Mesenchymal stem cell (in vitro differentiated cells and primary cell): ENCODE measurements around the gene PARD3B.

ENCODE experiments used
- DNase-seq: peaks from one replicate; pipeline ENCODE4 v3.0.0-alpha.2; 2013
- H2AFZ ChIP-seq: one replicate; pipeline ENCODE4 v1.6.1; 2013; ENCODE audit warnings: low read depth, mild to moderate bottlenecking, control low read depth, inconsistent platforms, low read length, moderate library complexity
- H2AK5ac ChIP-seq: 2 replicates; pipeline ENCODE4 v1.6.1; 2013; ENCODE audit warnings: low read length, moderate library complexity, mild to moderate bottlenecking, inconsistent platforms; ENCODE audit not compliant: severe bottlenecking
- H2BK120ac ChIP-seq: one replicate; pipeline ENCODE4 v1.6.1; 2013; ENCODE audit warnings: low read depth, mild to moderate bottlenecking, inconsistent platforms, low read length, moderate library complexity
- H2BK12ac ChIP-seq, 2 experiments: one replicate each; pipeline ENCODE4 v1.6.1; 2013; ENCODE audit warnings: inconsistent platforms in 2 of 2, low read length in 2 of 2, mild to moderate bottlenecking in 2 of 2, moderate library complexity in 2 of 2, control low read depth in 1 of 2
- H2BK15ac ChIP-seq: one replicate; pipeline ENCODE4 v1.6.1; 2013; ENCODE audit warnings: mild to moderate bottlenecking, low read depth, inconsistent platforms; ENCODE audit not compliant: poor library complexity, severe bottlenecking
- H2BK5ac ChIP-seq: 2 replicates; pipeline ENCODE4 v1.6.1; 2013; ENCODE audit warnings: low read depth, mild to moderate bottlenecking, low read length, control low read depth, inconsistent platforms; ENCODE audit not compliant: poor library complexity, severe bottlenecking
- H3K14ac ChIP-seq, 2 experiments: one replicate each; pipeline ENCODE4 v1.6.1; 2013; ENCODE audit warnings: inconsistent platforms in 2 of 2, low read length in 2 of 2, control low read depth in 1 of 2, mild to moderate bottlenecking in 1 of 2, moderate library complexity in 1 of 2
- H3K18ac ChIP-seq, 2 experiments: one replicate each; pipeline ENCODE4 v1.6.1; 2013; ENCODE audit warnings: inconsistent platforms in 2 of 2, low read length in 2 of 2, control low read depth in 1 of 2, low read depth in 1 of 2, mild to moderate bottlenecking in 1 of 2
- H3K23ac ChIP-seq, 2 experiments: one replicate each; pipeline ENCODE4 v1.6.1; 2013; ENCODE audit warnings: inconsistent platforms in 2 of 2, low read length in 2 of 2, mild to moderate bottlenecking in 2 of 2, moderate library complexity in 2 of 2, control low read depth in 1 of 2
- H3K27ac ChIP-seq: 2 replicates; pipeline ENCODE4 v1.5.1; 2013; ENCODE audit warnings: mild to moderate bottlenecking, moderate library complexity, low read length, control low read depth, inconsistent platforms; ENCODE audit not compliant: poor library complexity, severe bottlenecking
- H3K27me3 ChIP-seq, 2 experiments: 2 replicates each; pipeline versions ENCODE4 v1.6.1 to v1.7.0; 2013; ENCODE audit warnings: low read length in 2 of 2, mild to moderate bottlenecking in 2 of 2, moderate library complexity in 2 of 2, control low read depth in 1 of 2, inconsistent platforms in 1 of 2; ENCODE audit not compliant: control insufficient read depth in 1 of 2, insufficient read depth in 1 of 2
- H3K36me3 ChIP-seq, 2 experiments: 2 replicates each; pipeline versions ENCODE4 v1.6.1 to v1.7.0; 2013; ENCODE audit warnings: low read length in 2 of 2, control low read depth in 1 of 2, inconsistent platforms in 1 of 2, low read depth in 1 of 2, mild to moderate bottlenecking in 1 of 2; ENCODE audit not compliant: insufficient read depth in 2 of 2, control insufficient read depth in 1 of 2
- H3K4ac ChIP-seq, 2 experiments: one replicate each; pipeline ENCODE4 v1.6.1; 2013; ENCODE audit warnings: inconsistent platforms in 2 of 2, low read length in 2 of 2, mild to moderate bottlenecking in 2 of 2, moderate library complexity in 2 of 2, control low read depth in 1 of 2, low read depth in 1 of 2
- H3K4me1 ChIP-seq: 2 replicates; pipeline ENCODE4 v1.6.1; 2013; ENCODE audit warnings: low read depth, low read length, control low read depth; ENCODE audit not compliant: control insufficient read depth, insufficient read depth
- H3K4me2 ChIP-seq: 2 replicates; pipeline ENCODE4 v1.6.1; 2013; ENCODE audit warnings: low read length, mild to moderate bottlenecking, inconsistent platforms; ENCODE audit not compliant: poor library complexity, severe bottlenecking
- H3K4me3 ChIP-seq, 2 experiments: 2 replicates each; pipeline versions ENCODE4 v1.5.1 to v1.7.0; 2013; ENCODE audit warnings: low read length in 2 of 2, mild to moderate bottlenecking in 2 of 2, control low read depth in 1 of 2, low read depth in 1 of 2; ENCODE audit not compliant: insufficient read depth in 1 of 2
- H3K79me1 ChIP-seq: replicated peaks from 2 replicates; pipeline ENCODE4 v1.6.1; 2013; ENCODE audit warnings: mild to moderate bottlenecking, control low read depth, low read length, inconsistent platforms; ENCODE audit not compliant: poor library complexity, severe bottlenecking
- H3K9ac ChIP-seq: 2 replicates; pipeline ENCODE4 v1.7.0; 2013; ENCODE audit warnings: mild to moderate bottlenecking, low read length, moderate library complexity
- H3K9me3 ChIP-seq: 2 replicates; pipeline ENCODE4 v1.7.0; 2013; ENCODE audit warnings: mild to moderate bottlenecking, low read length; ENCODE audit not compliant: control insufficient read depth
- H4K8ac ChIP-seq: one replicate; pipeline ENCODE4 v1.6.1; 2013; ENCODE audit warnings: inconsistent platforms, mild to moderate bottlenecking, low read length, moderate library complexity
- H4K91ac ChIP-seq: one replicate; pipeline ENCODE4 v1.6.1; 2013; ENCODE audit warnings: mild to moderate bottlenecking, low read length, inconsistent platforms
- WGBS: methylation state at CpG from one replicate; pipeline ENCODE4 v1.1.7; 2013; ENCODE audit warnings: mixed read lengths; 5-methylcytosine and 5-hydroxymethylcytosine counted together

PARD3B gene

DNA sequence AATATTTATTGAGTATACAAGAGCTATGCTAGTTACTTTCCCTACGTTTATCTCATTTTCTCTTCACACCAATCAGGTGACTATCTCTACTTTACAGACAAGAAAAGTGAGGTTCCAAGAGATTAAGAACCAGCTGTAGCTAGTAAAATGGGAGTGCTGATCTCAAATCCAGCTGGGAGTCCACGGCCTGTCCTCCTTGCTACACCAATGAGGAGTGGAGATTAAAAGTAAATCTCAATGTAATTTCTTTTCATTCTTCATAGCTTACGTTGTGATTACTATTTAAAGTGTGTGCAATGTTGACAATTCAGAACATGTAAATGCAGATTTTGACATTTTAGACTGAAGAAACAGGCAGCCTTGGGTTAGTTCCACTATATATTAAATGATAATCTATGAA is 1083.1 kb downstream of the PARD3B start:
- Histone ChIP-seq H3K14ac (no peak overlapping the region), H3K79me1 (no peaks in the 10 kb centered on the region), H3K18ac (no peak overlapping the region)

DNA sequence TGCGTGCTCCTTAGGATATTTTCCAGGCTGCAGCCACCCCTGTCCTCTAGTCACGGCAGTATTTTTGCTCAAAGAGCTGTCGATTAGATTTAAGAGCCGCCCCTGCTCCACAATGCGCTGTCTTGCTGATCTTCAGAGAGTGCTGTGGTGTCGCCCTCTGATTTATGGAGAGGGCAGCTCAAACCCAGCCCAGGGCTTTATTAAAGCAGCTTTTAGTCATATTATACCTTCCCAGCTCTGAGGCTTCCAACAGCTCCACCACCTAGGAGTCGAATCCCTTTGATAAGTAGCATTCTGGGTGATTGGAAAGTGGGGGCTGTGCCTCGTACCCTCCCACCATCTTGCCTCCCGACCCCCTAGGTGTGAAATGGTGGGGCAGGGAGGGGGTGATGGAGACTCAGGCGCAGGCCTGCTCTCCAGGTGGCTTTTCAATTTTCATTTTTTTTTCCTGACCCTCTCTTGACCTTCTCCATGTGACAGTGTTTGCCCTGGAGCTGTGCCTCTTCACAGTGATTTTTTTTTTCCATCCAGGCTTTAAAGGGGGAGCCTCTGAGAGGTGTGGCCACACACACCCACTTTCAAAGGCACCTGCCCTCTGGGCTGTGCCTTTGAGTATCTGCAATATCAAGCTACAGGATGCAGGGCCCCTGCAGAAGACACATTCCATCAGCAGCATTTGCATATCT is 1084.0 kb downstream of the PARD3B start:
- no peaks in the 10 kb centered on the region for H3K36me3 ChIP-seq

More for the DNA sequence above, 1083.1 kb downstream of the PARD3B start:
- Histone ChIP-seq H3K27me3 (no peaks in the 10 kb centered on the region), H3K4me1 (no peaks in the 10 kb centered on the region), H2AFZ (no peak overlapping the region), H3K4me3 (no peak overlapping the region), H3K4ac (no peak overlapping the region), H2AK5ac (no peak overlapping the region), H3K23ac (no peak overlapping the region), H2BK120ac (no peak overlapping the region), H3K4me2 (no peak overlapping the region), H3K9ac (no peak overlapping the region), H3K36me3 (no peaks in the 10 kb centered on the region), H2BK5ac (no peak overlapping the region), H3K27ac (no peak overlapping the region), H2BK15ac (no peak overlapping the region), H3K9me3 (no peaks in the 10 kb centered on the region), H4K91ac (no peak overlapping the region), H2BK12ac (no peak overlapping the region), H4K8ac (no peak overlapping the region)
- 90% methylated on average over 1 of the region's 3 CpGs for WGBS
- DNase-seq = no peak

DNA sequence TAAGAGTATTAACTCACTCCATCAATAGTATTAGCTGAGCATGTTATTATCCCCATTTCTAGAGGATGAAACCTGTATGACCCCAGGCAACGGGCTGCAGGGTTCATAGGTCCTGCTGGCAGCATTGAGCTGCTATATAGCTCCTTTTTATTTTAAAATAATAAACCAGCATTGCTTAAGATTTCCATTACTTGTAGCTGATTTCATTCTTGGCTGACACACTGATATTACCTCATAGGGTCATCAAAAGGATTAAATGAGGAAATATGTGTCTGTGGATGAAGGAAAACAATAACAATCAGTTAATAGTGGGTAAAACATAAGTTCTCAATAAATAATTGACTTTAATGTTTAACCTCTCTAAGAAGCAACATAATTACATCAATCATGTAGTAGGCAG is 1088.7 kb downstream of the PARD3B start:
- H2AFZ ChIP-seq = no peak overlapping the region
- H3K27me3 ChIP-seq = no peaks in the 10 kb centered on the region
- H3K79me1 ChIP-seq = no peaks in the 10 kb centered on the region
- no peak overlapping the region for H3K14ac ChIP-seq
- H2BK12ac ChIP-seq = no peak overlapping the region
- H3K4ac ChIP-seq = no peak overlapping the region
- no peak overlapping the region for H3K4me2 ChIP-seq
- no peaks in the 10 kb centered on the region for H3K36me3 ChIP-seq
- 67% methylated on average over 1 of the region's 1 CpG for WGBS
- H2BK5ac ChIP-seq = no peak overlapping the region
- H3K27ac ChIP-seq = no peak overlapping the region
- H3K4me3 ChIP-seq = no peak overlapping the region
- H2AK5ac ChIP-seq = no peak overlapping the region
- no peaks in the 10 kb centered on the region for H3K4me1 ChIP-seq
- no peak overlapping the region for H3K9ac ChIP-seq
- H4K8ac ChIP-seq = no peak overlapping the region
- no peak overlapping the region for H2BK120ac ChIP-seq
- no peaks in the 10 kb centered on the region for H3K9me3 ChIP-seq
- H4K91ac ChIP-seq = no peak overlapping the region
- H2BK15ac ChIP-seq = no peak overlapping the region
- H3K23ac ChIP-seq = no peak overlapping the region
- H3K18ac ChIP-seq = no peak overlapping the region
- DNase-seq = no peak

More for the DNA sequence above, 1084.0 kb downstream of the PARD3B start:
- no peak for DNase-seq
- Histone ChIP-seq H2BK15ac (no peak overlapping the region), H2BK12ac (no peak overlapping the region), H3K4me2 (no peak overlapping the region), H2AFZ (no peak overlapping the region), H3K79me1 (no peaks in the 10 kb centered on the region), H2BK120ac (no peak overlapping the region), H3K27me3 (no peaks in the 10 kb centered on the region), H3K9ac (no peak overlapping the region), H3K14ac (no peak overlapping the region), H2AK5ac (no peak overlapping the region), H4K8ac (no peak overlapping the region), H3K27ac (no peak overlapping the region), H3K4me3 (no peak overlapping the region), H3K9me3 (no peaks in the 10 kb centered on the region), H3K4me1 (no peaks in the 10 kb centered on the region), H4K91ac (no peak overlapping the region), H2BK5ac (no peak overlapping the region), H3K23ac (no peak overlapping the region), H3K18ac (no peak overlapping the region), H3K4ac (no peak overlapping the region)
- WGBS = 52% methylated on average over 9 of the region's 10 CpGs

DNA sequence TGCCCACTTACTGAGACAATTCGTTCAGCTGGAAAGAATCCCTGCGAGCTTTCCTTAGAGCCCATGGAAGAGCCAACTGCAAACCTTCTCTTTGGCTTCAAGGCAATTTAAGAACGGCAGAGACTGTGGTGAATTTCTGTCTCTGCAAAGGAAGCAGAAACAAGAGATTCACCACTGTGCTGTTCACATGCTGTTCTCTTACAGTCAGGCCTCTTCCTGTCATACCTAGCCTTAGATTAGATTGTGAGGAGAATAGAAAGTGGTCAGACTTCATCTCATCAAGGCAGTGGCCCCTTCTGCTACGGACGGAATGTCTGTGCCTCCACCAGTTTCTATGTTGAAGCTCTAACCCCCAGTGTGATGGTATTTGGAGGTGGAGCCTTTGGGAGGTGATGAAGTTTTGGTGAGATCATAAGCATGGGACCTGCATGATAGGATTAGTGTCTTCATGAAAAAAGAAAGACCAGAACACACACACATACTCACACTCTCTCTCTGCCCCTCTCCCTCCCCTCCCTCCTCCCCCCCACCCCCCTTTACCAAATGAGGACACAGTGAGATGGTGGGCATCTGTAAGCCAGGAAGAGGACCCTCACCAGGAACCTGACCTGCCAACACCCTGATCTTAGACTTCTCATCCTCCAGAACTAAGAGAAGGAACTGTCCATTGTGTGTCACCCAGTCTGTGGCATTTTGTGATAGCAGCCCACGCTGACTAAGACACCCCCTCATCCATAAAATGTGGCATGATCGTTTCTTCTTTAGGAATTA is 1091.5 kb downstream of the PARD3B start:
- Histone ChIP-seq H4K8ac (no peak overlapping the region), H3K18ac (no peak overlapping the region), H3K79me1 (no peaks in the 10 kb centered on the region), H3K9me3 (no peaks in the 10 kb centered on the region), H2AFZ (no peak overlapping the region), H3K4me3 (no peak overlapping the region), H4K91ac (no peak overlapping the region), H3K27ac (no peak overlapping the region), H3K4me1 (no peaks in the 10 kb centered on the region), H2AK5ac (no peak overlapping the region), H2BK120ac (no peak overlapping the region), H2BK12ac (no peak overlapping the region), H3K9ac (no peak overlapping the region), H3K36me3 (no peaks in the 10 kb centered on the region), H3K27me3 (no peaks in the 10 kb centered on the region), H3K4me2 (no peak overlapping the region), H3K4ac (no peak overlapping the region), H2BK5ac (no peak overlapping the region), H3K14ac (no peak overlapping the region), H3K23ac (no peak overlapping the region), H2BK15ac (no peak overlapping the region)
- 78% methylated on average over 7 of the region's 7 CpGs for WGBS
- no peak for DNase-seq
